Gastrocnemius medialis (tissue), 4 donors: Measurements from ENCODE around the gene HARS1.
"Not testable (repeated sequence)": the region's sequence is repeated elsewhere in the genome, so short reads cannot be mapped to it uniquely, and the experiment has no call there.

Source experiments
- CTCF ChIP-seq, 5 experiments: fragments of 450-650 bp in 3 of 5; fragments of 200-600 bp in 2 of 5; sonication (generic) in 2 of 5; IDR thresholded peaks in 4 of 5; conservative IDR thresholded peaks in 1 of 5; 1 replicate in 4 of 5; 2 replicates in 1 of 5; pipeline ENCODE4 v1.5.1; 2016 to 2019; ENCODE audit warnings: antibody characterized with exemption in 5 of 5, mild to moderate bottlenecking in 3 of 5, moderate library complexity in 3 of 5
- POLR2A ChIP-seq, 2 donors: fragments of 450-650 bp; IDR thresholded peaks; one replicate each; pipeline ENCODE4 v1.6.1; 2017; ENCODE audit warnings: antibody characterized with exemption in 2 of 2, mild to moderate bottlenecking in 2 of 2, moderate library complexity in 2 of 2

GRCh38 chr5:140720738-140721137 lies 29.6 kb upstream of the HARS1 start:
- TF ChIP-seq CTCF (IDR thresholded peaks at IDR 0.05 in 4 of 5, conservative IDR thresholded peaks at IDR 0.05 in 1 of 5); POLR2A (IDR thresholded peaks at IDR 0.05): not testable (repeated sequence)
